NCI-H69 (cell line): Measurements from ENCODE around the gene DHRS1.
A peak's percentile ranks its signal among the peaks of the same experiment; 100 is the strongest.

Experiments
- DNase-seq: peaks from one replicate; lab custom pipeline; 2025; lab: John Stamatoyannopoulos, UW

DHRS1 gene

GRCh38 chr14:24282736-24283135, 16.8 kb downstream of the DHRS1 start:
- no peak for DNase-seq

- no peak for DNase-seq
Measured at GRCh38 chr14:24281636-24282035, 17.9 kb downstream of the DHRS1 start.

GRCh38 chr14:24280797-24281460, 18.7 kb downstream of the DHRS1 start:
- no peak for DNase-seq

GRCh38 chr14:24279301-24280186, 20.0 kb downstream of the DHRS1 start:
- DNase-seq, result peak; percentile 88

DNA sequence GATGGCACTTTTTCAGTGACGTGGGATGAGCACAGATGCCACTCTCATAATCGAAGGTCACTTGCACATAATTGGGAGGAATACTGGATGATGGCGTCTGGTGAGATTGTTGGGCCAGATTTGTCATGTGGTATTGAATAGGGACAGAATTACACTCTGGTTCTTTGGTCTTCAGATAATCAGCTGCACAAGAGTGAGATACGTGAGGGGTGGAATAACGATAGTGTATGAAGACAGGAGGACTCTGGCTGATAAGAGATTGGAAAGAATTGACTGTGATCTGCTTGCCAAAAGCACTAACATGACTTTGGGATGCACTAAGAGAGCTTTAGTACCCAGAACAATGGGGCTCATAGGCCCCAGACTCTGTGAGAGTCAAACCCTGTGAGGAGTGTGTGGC, 21.2 kb downstream of the DHRS1 start:
- DNase-seq, result no peak

GRCh38 chr14:24277606-24278321, 21.8 kb downstream of the DHRS1 start:
- DNase-seq, result no peak

DNA sequence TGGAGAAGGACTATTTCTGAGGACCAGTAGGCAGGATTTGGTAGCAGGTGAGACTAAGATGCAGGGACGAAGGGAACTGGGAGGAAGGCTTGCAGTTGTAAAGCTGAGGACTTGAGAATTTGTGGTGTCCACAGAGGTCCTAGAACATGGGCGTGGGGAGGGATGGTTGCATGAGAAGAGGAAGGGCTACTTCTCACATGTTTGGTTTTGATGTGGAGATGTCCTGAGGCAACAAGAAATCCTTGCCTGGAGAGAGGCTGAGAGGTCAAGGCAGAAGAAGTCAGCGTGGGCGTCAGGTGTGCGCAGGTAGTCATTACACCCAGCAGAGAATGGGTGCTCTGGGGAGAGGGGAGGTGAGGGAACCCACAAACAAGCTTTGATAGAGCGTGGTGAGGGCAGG, 22.5 kb downstream of the DHRS1 start:
- no peak for DNase-seq

- DNase-seq, result no peak
Measured at GRCh38 chr14:24274101-24274543, 25.5 kb downstream of the DHRS1 start.

GRCh38 chr14:24273422-24273998, 26.1 kb downstream of the DHRS1 start:
- peak; percentile 38 for DNase-seq

DNA sequence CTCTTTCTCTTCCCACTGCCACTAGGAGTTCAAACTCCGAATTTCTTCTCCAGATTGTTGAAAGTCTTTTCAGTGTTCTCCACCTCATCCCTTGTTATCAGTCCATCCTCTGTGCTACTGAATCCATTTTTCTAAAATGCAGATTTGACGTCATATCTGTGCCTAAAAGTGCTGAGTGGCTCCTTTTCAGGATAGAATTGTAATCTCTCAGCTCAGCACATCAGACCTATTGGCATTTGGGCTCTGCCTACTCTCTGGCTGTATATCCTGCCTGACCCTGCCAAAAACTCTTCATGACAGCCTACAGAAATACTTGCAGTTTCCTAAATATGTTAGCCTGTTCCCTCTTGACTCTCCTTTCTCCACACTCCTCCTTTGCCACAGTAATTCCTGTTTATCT, 27.1 kb downstream of the DHRS1 start:
- no peak for DNase-seq

DNA sequence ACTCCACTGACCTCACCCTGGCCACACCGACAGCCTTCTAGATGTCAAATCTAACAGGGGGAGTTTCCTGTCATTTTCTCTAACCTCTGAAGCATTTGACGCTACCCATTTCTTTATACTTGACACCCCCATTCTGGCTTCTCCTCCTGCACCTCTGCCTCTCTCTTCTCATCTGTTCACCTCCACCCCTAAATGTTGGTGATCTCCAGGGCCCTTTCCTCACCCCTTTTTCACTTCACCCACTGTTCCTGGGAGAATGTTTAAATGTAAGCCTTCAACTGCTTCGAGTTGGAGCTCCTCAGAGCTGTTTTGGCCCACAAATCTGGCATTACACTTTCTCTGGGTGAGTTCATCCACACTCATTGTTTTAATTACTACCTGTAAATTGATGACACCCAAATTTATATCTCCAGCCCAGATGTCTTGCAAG, 27.7 kb downstream of the DHRS1 start:
- DNase-seq, result peak; percentile 43

DNA sequence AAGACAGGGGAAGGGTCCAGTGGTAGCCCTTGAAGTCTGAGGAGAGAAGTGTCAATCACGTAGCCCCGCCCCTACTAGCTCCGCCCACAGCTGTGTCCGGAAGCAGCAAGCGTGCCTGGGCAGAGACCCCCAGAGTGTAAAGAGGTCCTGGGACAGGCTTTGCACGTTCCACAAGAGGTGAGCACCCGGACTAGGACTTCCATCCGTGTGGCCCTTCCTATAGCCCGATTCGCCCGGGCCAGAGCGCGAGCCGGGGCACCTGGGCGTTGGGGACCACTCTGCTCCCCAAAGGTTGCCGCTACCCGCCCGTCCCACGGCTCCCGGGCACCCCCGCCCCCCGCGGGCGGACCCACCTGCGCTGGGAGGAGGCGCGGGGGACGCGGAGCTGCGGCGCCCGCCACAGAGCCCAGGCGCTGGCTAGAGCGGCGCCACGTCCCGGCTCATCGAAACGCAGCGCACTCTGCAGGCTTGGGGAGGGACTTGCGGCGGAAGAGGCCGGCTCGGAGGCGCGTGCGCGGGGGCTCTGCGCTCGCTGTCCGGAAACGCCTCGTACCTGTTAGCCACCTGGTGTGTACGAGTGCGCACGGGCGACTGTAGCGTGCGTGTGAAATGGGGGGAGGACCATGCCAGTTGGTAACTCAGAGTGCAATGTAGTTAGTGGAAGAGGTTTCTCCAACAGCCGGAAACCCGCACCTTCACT, 28.3 kb downstream of the DHRS1 start, which contains the start of gene RABGGTA:
TSS of gene RABGGTA (minus strand) at position 464 of the 700 bp plus-strand sequence. CDS start 482 bp downstream, outside the sequence.
- DNase-seq, result peak; percentile 98

GRCh38 chr14:24270537-24271133, 28.9 kb downstream of the DHRS1 start:
- DNase-seq, result peak; percentile 72

- no peak for DNase-seq
Measured at GRCh38 chr14:24269910-24270536, 29.6 kb downstream of the DHRS1 start.

DNA sequence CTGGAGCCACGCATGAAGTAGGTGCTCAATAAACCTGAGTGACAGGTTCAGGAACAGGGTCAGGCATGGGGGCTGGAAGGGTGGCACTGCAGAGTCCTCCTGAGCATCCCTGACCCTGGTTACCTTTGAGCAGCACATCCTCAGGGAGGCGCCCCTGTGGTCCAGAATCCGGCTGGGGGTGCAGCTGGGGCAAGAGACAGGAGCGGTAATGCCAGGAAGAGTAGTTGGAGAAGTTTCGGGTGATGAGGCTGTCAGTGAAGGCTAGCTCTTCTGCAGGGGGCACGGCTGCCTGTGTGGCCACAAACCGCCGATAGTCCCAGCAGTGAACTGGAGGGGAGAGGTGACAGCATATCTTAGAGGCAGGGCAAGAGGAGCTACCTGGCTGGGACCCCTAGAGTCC, 30.2 kb downstream of the DHRS1 start:
- DNase-seq, result no peak

GRCh38 chr14:24268225-24268624, 31.4 kb downstream of the DHRS1 start:
- DNase-seq, result no peak

- DNase-seq, result no peak
Measured at GRCh38 chr14:24267516-24267915, 32.1 kb downstream of the DHRS1 start.

GRCh38 chr14:24266344-24267244, 33.0 kb downstream of the DHRS1 start:
- DNase-seq, result no peak

- DNase-seq, result no peak
Measured at GRCh38 chr14:24264298-24264697, 35.3 kb downstream of the DHRS1 start.
